PC-9 (cell line): Measurements from ENCODE around the gene HMX2.

Source experiments
- CTCF ChIP-seq: fragments of 200-600 bp; sonication (generic); conservative IDR thresholded peaks from 2 replicates; pipeline ENCODE4 v1.6.1; 2017; ENCODE audit warnings: mixed run types, antibody characterized with exemption, mild to moderate bottlenecking, moderate library complexity
- EZH2 ChIP-seq: fragments of 200-600 bp; sonication (generic); IDR thresholded peaks from 2 replicates; pipeline ENCODE4 v1.8.0; 2017; ENCODE audit warnings: antibody characterized with exemption, low read depth

- TF ChIP-seq CTCF: no peak
- no peak for TF ChIP-seq EZH2
Measured at GRCh38 chr10:123170961-123171360, 23.0 kb downstream of the HMX2 start.
